Retinal pigment epithelial cell (primary cell): ENCODE results near the gene CAVIN4.

Experiments
- DNase-seq: peaks from one replicate; pipeline ENCODE4 v3.0.0-alpha.2; 2010; ENCODE audit warnings: low read depth
- H3K4me3 ChIP-seq: 2 replicates; pipeline ENCODE4 v1.5.1; 2011; ENCODE audit warnings: mild to moderate bottlenecking, low read length, control low read depth, moderate library complexity
- TF ChIP-seq, protein P1 (sequence below): conservative IDR thresholded peaks from 2 replicates; pipeline ENCODE4 v1.5.1; 2011; ENCODE audit warnings: low read depth, low read length, control low read depth, inconsistent platforms

The CAVIN4 gene

DNA sequence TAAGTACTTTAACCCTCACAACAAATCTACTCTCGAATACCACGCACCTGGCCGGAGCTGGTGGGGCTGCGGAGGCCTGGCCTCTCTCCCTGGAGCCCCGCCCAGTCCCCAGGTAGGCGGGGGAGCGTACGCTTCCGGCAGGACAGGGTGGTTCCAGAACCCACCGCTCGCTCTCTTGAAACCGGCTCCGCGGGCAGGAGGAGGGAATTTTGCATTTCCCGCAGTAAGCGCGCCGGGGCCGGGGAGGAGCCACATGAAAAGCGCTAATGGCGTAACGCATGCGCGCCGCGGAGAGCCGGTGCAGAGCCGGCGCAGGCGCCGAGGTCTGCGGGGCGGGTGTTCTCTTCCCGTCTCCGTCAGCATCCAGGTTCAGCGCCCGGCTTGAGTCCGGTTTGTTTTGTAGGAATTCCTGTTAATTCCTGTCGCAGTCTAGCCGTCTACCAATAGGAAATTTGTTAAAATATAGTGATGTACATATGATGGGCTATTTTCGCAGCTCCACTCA is 20.8 kb downstream of the CAVIN4 start:
- no peak for DNase-seq
- peak overlapping the region; percentile 65 for H3K4me3 ChIP-seq
- TF ChIP-seq, protein P1, sequence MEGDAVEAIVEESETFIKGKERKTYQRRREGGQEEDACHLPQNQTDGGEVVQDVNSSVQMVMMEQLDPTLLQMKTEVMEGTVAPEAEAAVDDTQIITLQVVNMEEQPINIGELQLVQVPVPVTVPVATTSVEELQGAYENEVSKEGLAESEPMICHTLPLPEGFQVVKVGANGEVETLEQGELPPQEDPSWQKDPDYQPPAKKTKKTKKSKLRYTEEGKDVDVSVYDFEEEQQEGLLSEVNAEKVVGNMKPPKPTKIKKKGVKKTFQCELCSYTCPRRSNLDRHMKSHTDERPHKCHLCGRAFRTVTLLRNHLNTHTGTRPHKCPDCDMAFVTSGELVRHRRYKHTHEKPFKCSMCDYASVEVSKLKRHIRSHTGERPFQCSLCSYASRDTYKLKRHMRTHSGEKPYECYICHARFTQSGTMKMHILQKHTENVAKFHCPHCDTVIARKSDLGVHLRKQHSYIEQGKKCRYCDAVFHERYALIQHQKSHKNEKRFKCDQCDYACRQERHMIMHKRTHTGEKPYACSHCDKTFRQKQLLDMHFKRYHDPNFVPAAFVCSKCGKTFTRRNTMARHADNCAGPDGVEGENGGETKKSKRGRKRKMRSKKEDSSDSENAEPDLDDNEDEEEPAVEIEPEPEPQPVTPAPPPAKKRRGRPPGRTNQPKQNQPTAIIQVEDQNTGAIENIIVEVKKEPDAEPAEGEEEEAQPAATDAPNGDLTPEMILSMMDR, result no peak

DNA sequence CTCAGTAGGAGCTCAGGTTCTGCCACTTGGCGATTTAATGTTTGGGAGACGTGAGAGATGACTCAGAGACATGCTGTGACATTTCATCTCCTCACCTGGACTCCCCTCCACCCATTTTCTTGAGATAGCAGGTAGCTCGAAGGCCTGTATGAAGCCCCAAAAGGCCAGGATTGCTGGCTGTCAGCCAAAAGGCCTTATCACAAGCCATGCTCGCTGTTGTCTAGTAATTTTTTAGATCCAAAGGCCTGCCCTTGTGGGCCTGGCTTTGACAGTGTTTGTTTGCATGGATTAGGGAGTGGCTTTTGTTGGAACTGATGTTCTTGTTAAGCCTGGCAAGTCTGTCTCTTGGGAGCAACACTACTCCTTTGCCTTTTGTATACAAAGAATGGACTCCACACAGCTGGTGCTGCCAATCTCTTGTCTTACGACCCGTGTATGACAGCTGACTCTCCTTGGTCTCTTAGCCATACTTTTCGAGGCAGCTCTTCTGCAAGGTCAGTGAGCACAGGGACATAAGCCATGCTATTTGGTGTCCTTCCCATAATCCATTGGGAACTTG is 22.7 kb downstream of the CAVIN4 start:
- no peak for DNase-seq
- TF ChIP-seq, protein P1, result no peak
- no peak overlapping the region for H3K4me3 ChIP-seq

DNA sequence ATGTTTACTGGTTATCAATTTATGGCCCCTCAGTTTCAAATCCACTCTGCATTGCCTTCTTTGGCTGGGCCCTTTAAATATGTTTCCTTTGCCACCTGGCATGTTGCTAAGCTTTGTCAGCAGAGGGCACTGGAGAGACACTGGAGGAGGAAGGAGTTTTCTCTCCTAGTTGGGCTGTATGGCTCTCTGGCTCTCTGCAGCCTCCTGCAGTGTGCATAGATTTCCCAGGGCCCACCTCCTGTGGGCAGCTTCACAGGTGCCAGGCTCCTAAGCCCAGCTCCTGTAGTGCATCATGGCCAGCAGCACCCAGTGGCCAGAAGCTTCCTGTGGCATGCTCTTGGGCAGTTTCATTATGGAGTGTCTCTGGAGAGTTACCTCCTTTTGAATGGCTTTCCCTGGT is 23.3 kb downstream of the CAVIN4 start:
- no peak for DNase-seq
- TF ChIP-seq, protein P1, result peak; percentile 90
- H3K4me3 ChIP-seq, result no peak overlapping the region

DNA sequence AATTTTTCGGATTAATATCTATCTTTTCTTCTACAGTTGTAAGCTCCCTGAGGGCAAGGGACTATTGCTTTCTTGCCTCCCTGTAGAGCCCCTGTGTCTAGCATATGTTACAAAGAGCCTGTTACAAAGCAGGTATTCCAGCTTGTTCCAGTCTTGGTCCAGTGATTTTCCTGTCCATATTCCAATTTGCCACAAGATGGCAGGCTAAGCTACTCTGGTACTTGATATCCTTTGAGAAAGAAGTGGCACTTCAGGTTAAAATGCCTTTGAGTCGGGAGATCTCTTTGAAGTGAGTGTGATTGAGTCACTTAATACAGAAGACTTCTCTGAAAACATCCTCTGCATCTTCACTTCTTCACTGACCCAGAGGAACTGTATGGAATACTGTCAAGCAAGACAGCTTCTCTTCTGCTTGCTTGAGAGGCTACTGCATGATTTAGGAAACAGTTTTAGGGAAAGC is 24.5 kb downstream of the CAVIN4 start:
- DNase-seq, result no peak
- TF ChIP-seq, protein P1, result peak; percentile 80
- no peak overlapping the region for H3K4me3 ChIP-seq

DNA sequence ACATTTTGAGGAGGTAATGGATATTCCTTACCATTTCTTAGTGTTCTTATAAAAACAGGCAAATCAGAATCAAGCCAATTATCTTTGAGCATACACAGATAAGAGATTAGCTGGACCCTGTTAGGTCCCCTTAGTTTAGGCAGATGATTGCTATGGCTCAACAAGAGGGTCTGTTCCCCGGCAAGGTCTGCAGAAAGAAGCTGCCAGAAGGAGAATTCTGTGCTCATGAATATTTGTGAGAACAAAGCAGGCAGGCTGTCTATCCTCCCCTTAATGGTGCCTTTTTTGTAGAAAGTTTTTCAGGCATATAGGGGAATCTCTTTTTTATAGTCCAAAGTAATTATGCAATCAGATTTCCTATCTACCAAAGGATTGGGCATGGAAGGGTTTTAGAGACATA is 27.5 kb downstream of the CAVIN4 start:
- no peak overlapping the region for H3K4me3 ChIP-seq
- no peak for DNase-seq
- TF ChIP-seq, protein P1, result no peak

DNA sequence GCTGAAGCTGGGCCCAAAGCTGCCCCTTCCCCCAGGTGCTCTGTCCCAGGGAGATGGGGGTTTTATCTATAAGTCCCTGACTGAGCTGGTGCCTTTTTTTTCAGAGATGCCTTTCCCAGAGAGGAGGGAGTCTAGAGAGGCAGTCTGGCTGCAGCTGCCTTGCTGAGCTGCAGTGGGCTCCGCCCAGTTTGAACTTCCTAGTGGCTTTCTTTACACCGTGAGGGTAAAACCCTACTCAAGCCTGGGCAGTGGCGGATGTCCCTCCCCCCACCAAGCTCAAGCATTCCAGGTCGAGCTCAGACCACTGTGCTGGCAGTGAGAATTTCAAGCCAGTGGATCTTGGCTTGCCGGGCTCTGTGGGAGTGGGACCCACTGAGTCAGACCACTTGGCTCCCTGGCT is 41.3 kb downstream of the CAVIN4 start:
- H3K4me3 ChIP-seq, result no peak overlapping the region
- TF ChIP-seq, protein P1, result no peak
- no peak for DNase-seq

DNA sequence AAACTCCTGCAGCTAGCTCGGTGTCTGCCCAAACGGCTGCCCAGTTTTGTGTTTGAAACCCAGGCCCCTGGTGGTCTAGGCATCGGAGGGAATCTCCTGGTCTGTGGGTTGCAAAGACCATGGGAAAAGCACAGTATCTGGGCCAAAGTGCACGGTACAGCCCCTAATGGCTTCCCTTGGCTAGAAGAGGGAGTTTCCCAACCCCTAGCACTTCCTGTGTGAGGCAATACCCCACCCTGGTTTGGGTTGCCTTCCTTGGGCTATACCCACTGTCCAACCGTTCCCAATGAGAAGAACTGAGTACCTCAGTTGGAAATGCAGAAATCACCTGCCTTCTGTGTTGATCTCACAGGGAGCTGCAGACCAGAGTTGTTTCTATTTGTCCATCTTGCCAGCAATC is 41.8 kb downstream of the CAVIN4 start:
- TF ChIP-seq, protein P1, result no peak
- no peak for DNase-seq
- H3K4me3 ChIP-seq, result no peak overlapping the region
